HCT116 (cell line): ENCODE results near the gene ESRRA.

ENCODE experiments used
- CBX3 ChIP-seq: IDR thresholded peaks from 2 replicates; pipeline ENCODE4 v1.6.1; 2012; ENCODE audit warnings: low read depth
- CEBPB ChIP-seq: IDR thresholded peaks from 2 replicates; pipeline ENCODE4 v1.6.1; 2012; ENCODE audit warnings: low read depth
- EZH2 ChIP-seq: fragments of 200-600 bp; sonication (generic); IDR thresholded peaks from 2 replicates; pipeline ENCODE4 v1.6.1; 2017; ENCODE audit warnings: antibody characterized with exemption, mixed run types
- EZH2phosphoT487 ChIP-seq: fragments of 200-600 bp; IDR thresholded peaks from 2 replicates; pipeline ENCODE4 v1.6.1; 2018; ENCODE audit warnings: antibody characterized with exemption, borderline replicate concordance
- FOSL1 ChIP-seq: IDR thresholded peaks from 2 replicates; pipeline ENCODE4 v1.6.1; 2012; ENCODE audit warnings: low read depth
- JUND ChIP-seq: IDR thresholded peaks from 2 replicates; pipeline ENCODE4 v1.6.1; 2012
- POLR2A ChIP-seq: IDR thresholded peaks from 2 replicates; pipeline ENCODE4 v1.7.0; 2011; ENCODE audit warnings: borderline replicate concordance; ENCODE audit not compliant: insufficient read depth, insufficient read length; ENCODE audit errors: extremely low read depth
- POLR2AphosphoS5 ChIP-seq: IDR thresholded peaks from 2 replicates; pipeline ENCODE4 v1.6.1; 2011; ENCODE audit warnings: mild to moderate bottlenecking, low read depth, low read length, moderate library complexity
- TCF7L2 ChIP-seq: IDR thresholded peaks from 2 replicates; pipeline ENCODE4 v1.7.0; 2011; ENCODE audit warnings: borderline replicate concordance, inconsistent platforms; ENCODE audit not compliant: insufficient read depth, insufficient read length; ENCODE audit errors: extremely low read depth
- ZFX ChIP-seq: fragments of 450-650 bp; IDR thresholded peaks from 2 replicates; pipeline ENCODE4 v1.6.1; 2017
- TF ChIP-seq, protein P1 (sequence below), 3 experiments: fragments of 200-600 bp in 1 of 3; sonication (generic) in 1 of 3; IDR thresholded peaks in 2 of 3; conservative IDR thresholded peaks in 1 of 3; 2 replicates each; pipeline ENCODE4 v1.5.1; 2012 to 2017; ENCODE audit warnings: low read depth in 2 of 3, low read length in 2 of 3, antibody characterized with exemption in 1 of 3, borderline replicate concordance in 1 of 3, control low read depth in 1 of 3, mild to moderate bottlenecking in 1 of 3, mixed read lengths in 1 of 3, mixed run types in 1 of 3, moderate library complexity in 1 of 3; ENCODE audit not compliant: insufficient read depth in 1 of 3
- TF ChIP-seq, protein P2 (sequence below): IDR thresholded peaks from 2 replicates; pipeline ENCODE4 v1.6.1; 2012

DNA sequence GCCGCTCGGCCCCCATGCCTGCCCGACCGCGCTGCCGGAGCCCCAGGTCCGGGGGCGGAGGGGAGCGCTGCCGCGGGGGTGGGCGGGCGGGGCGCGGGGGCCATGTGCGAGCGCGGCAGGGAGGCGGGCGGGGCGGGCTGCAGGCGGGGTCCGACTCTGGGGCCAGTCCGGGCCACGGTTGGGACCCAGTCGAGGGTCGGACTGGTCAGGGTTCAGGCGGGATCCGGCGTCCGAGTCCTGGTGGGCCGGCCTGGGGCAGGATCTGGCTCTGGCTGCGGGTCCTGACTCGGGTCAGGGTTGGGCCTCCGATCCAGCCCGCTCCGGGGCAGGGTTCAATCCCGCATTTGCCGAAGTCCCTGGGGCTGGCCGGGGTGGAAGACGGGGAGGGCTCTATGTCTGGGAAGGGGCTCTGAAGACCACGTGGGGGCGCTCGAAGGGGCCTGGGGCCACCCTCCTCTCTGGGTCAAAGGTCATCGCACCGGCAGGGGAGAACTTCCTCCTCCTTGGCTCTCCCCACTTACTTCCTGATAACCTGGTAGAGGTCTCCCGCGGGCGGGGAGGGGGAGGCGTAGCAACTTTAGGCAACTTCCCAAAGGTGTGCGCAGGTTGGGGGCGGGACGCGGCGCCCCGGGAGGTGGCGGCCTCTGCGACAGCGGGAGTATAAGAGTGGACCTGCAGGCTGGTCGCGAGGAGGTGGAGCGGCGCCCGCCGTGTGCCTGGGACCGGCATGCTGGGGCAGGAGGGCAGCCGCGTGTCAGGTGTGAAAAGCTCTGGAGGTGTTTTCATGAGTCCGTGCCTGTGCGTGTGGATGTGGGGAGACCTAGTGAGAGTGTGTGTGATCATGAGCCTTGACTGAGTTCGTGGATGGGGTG is 603 bp downstream of the ESRRA start:
- TF ChIP-seq POLR2AphosphoS5 (peak; percentile 62), JUND (no peak), EZH2 (no peak), TCF7L2 (no peak), POLR2A (peak; percentile 85), CBX3 (no peak), FOSL1 (no peak), EZH2phosphoT487 (no peak), ZFX (peak; percentile 41; the same call in 1 of the 2 replicates), CEBPB (no peak)
- TF ChIP-seq, protein P1, sequence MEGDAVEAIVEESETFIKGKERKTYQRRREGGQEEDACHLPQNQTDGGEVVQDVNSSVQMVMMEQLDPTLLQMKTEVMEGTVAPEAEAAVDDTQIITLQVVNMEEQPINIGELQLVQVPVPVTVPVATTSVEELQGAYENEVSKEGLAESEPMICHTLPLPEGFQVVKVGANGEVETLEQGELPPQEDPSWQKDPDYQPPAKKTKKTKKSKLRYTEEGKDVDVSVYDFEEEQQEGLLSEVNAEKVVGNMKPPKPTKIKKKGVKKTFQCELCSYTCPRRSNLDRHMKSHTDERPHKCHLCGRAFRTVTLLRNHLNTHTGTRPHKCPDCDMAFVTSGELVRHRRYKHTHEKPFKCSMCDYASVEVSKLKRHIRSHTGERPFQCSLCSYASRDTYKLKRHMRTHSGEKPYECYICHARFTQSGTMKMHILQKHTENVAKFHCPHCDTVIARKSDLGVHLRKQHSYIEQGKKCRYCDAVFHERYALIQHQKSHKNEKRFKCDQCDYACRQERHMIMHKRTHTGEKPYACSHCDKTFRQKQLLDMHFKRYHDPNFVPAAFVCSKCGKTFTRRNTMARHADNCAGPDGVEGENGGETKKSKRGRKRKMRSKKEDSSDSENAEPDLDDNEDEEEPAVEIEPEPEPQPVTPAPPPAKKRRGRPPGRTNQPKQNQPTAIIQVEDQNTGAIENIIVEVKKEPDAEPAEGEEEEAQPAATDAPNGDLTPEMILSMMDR (IDR thresholded peaks at IDR 0.05 in 2 of 3, conservative IDR thresholded peaks at IDR 0.05 in 1 of 3; ENCODE audit: borderline replicate concordance in 1 of 3, insufficient read depth in 1 of 3, low read depth in 2 of 3, low read length in 2 of 3), result peak in 2 of 3 experiments; percentile 18 to 32; a peak in 2 of 6 replicates
- TF ChIP-seq, protein P2, sequence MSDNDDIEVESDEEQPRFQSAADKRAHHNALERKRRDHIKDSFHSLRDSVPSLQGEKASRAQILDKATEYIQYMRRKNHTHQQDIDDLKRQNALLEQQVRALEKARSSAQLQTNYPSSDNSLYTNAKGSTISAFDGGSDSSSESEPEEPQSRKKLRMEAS, result no peak
